Mucosa of gallbladder (tissue), 1 donor: ENCODE measurements around the gene PTPRG. TPM values are rescaled to one million over a fixed set of nuclear protein-coding genes. Genes with fewer than 3 reads are reported as not detected.

ENCODE experiments used
- DNase-seq: peaks from one replicate; pipeline ENCODE4 v3.0.0-alpha.2; 2020; ENCODE audit warnings: low spot score
- total RNA-seq: library from RNA; stranded (reverse); gene quantifications from one replicate; pipeline ENCODE4 v1.2.1, GENCODE V29; 2021
- donor health status: DM: no; HTN: no; CAD: no.

Gene PTPRG
- total RNA-seq, 1 donor from 2014 or later: 38.1 TPM

DNA sequence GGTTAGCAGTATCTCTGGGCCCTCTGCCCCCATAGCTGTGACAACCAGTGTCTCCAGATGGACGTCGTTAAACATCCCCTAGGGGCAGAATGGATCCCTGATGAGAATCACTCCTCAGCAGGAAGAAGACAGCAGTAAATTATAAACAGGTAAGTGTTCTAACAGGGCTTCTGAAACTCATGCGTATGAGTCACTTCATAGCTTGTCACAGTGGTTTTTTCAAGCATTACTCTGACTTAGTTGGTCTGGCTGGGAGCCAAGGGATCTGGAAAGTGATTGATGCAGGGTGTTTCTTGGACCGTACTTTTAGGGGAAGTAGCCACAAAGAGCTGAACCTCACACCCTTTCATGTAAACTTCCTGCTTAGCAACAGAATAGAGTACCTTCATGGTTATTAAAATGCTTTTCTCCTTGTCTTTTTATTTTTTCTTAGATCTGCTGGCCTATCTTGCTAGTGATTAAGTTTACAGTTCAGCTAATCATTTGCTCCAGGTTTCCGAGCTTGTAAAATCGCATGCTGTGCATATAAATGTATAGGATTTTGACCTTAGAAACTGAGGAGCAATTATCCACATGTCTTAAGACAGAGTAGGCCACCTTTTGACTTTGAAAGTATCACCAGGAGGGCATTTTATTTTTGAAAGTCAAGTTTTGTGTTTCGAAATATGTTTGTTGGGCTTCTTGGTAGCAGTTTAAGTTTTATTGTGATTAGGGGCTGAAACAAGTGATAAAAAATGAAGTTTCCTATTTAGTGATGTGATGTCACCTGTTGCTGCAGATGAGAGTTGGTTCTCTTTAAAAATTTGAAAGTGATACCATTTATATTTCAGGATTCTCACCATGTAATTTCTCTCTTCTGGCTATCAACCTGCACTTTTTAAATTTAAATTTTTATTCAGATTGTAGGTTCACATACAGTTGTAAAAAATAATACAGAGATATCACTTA, 333.9 kb downstream of the PTPRG start:
- peak; percentile 87 for DNase-seq

DNA sequence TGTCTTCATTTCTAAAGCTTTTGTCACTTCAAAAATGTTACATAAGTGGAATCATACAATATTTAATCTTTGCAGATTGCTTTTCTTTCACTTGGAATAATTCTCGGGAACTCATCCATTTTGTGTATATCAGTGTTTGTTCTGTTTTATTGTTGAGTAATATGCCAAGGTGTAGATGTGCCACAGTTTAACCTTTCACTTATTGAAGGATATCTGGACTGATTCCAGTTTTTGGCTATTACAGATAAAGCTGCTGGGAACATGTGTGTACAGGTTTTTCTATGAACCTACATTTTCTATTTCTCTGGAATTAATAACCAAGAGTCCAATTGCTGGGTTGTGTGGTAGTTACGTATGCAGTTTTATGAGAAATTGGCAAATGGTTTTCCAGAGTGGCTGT, 334.9 kb downstream of the PTPRG start:
- DNase-seq: no peak

DNA sequence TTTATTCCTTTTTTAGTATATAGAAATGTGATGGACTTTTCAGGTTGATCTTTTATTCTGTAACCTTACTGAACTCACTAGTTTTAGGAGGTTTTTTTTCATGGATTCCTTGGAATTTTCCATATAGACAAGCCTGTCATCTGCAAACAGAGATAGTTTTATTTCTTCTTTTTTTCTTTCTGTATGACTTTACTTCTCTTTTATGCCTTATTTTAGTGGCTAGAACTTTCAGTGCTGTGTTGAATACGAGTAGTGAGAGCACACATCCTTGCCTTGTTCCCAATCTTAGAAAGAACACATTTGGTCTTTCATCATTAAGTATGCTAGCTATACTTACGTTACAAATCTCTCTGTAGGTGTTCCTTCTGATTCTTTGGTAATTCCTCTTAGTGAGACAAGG, 336.5 kb downstream of the PTPRG start:
- DNase-seq: no peak

- no peak for DNase-seq
These were observed 338.5 kb downstream of the PTPRG start for GRCh38 chr3:61899700-61900462.

GRCh38 chr3:61901496-61901895, 340.1 kb downstream of the PTPRG start:
- DNase-seq: no peak

GRCh38 chr3:61901986-61902385, 340.6 kb downstream of the PTPRG start:
- DNase-seq: no peak

- no peak for DNase-seq
These were observed 341.7 kb downstream of the PTPRG start for GRCh38 chr3:61903074-61903473.

- peak; percentile 15 for DNase-seq
These were observed 342.7 kb downstream of the PTPRG start for GRCh38 chr3:61903931-61904657.

GRCh38 chr3:61907210-61907795, 345.9 kb downstream of the PTPRG start:
- DNase-seq: no peak

DNA sequence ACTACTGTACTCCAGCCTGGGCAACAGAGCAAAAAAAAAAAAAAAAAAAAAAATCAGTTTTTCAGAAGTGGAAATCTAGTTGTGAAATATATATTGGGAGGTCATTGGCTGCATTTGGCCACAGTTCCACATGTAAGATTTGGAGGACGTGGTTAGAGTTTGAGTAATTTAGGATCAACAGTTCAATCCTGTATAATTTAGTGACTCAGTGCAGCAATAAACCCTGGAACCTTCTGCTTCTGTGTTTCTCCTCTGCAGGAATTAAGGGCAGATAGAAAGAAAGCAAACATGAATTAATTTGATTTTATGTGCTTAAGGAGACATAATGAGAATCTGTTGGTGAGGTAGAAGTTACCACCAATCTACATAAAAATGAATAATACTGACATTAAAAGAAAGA, 347.0 kb downstream of the PTPRG start:
- no peak for DNase-seq

DNA sequence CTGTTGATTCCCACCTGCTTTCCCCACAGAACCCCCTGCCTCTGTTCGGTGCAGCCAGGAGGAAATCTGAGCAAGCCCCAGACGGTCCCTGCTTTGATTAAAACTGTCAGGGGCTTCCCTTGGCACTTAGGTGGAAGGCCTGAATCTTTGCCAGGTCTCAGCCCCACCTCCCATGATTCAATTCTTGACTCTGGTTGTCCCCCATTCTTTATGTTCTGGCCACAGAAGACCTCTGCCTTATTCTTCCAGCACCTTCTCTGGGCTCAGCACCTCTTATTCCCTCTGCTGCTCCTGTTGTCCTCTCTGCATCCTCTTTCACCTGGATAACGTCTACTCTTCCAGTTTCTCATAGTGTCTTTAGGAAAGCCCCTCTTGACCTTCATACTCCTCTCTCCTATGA, 349.4 kb downstream of the PTPRG start:
- no peak for DNase-seq

- DNase-seq: no peak
These were observed 350.8 kb downstream of the PTPRG start for GRCh38 chr3:61912158-61912557.

- no peak for DNase-seq
These were observed 352.3 kb downstream of the PTPRG start for GRCh38 chr3:61913701-61914100.

- DNase-seq: no peak
These were observed 352.9 kb downstream of the PTPRG start for GRCh38 chr3:61914276-61914675.

DNA sequence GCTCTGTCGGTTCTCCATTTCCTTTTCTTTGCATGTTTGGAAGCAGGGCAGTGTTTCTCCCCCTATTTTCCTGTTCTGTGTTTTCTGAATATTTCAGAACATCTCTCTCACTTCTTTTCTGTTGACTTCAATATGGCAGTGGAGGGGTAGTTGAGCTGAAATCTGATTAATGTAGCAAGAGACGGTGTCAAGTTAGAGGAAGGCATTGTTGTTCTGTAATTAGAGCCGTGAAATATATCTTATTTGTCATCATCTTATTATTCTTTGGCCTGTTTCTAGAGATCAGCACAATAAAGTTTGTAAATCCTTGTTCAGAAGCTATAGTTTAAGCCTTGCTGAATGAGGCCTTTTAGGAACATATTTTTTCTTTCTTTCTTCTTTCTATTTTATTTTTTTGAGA, 353.9 kb downstream of the PTPRG start:
- DNase-seq: no peak

DNA sequence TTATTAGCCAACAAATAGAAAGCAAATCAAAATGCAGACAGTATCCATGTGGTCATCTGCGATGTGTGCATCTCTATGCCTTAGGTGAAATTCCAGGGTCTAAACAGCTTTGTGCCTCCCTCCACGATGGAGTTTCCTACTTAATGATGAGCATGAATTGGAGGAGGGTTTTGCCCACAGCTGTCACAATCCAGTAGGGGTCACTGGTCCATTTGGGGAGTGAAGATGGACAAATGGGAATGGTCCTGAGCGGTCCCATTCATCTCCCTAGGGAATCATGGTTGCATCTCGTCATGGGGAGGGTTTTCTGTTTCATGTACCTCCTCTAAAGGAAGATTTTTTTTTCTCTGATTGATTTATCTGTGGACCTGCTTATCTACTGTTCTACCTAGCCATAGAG, 358.0 kb downstream of the PTPRG start:
- no peak for DNase-seq

DNA sequence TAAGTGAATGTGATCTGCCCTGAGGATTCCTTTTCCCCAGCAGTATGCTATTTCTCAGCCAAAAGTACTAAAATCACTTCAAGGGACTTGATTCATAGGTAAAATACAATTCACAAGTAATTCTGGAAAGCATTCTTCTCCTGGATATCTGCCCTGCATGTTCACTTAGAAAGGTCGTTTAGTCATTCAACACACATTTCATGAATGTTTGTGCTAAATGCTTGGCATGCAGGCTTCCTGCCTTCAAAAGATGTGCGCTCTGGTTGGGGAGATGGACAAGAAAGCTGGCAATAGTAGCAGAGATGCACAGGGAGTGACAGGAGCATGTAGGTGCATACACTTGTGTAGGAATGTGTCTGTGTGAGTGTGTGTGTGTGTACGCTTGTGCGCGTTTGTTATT, 360.7 kb downstream of the PTPRG start:
- no peak for DNase-seq

DNA sequence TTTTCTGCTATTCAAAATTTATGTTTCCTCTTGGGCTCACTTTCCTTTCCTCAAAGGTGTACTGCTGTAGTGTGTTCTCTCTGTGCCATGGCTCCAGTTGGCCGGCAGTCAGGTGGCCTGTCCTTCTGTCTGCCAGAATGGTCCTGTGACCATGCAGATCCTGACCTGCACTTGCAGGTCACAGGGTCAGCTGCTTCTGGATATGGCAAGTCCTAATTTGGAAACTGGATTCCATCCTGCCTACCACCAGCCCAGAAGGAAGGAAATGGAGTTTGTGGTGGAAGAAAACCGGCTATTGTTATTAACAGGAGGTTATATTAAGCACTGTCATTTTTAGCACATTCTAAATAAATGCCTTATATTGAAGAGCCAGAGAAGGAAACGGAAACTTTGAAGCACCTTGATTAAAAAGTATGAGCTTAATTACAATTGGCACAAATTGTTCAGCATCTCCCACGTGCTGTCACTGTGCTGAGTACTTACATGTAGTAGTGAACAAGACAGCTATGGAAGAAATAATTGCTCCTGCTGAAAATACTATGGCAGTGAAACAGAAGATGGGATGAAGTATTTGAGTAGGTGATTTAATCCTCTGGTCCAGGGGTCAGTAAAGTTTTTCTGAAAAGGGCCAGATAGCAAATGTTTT, 362.8 kb downstream of the PTPRG start:
- DNase-seq: peak; percentile 19

DNA sequence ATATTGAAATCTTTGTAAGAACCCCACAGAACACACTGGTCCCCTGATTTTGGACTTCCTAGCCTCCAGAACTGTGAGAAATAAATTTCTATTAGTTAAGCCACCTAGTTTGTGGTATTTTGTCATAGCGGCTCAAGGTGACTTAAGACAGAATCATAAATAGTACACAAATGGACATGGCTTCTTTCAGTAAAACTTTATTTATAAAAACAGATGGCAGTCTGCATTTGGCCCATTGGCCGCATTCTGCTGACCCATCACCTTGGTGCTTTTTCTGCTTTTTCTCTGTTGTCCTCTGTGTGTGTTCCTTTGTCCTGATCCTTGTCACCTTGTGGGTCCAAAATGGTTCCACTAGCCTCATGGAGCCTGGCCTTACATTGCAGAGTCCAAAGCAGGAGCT, 363.6 kb downstream of the PTPRG start:
- no peak for DNase-seq

- no peak for DNase-seq
These were observed 364.4 kb downstream of the PTPRG start for GRCh38 chr3:61925721-61926120.

GRCh38 chr3:61926923-61927322, 365.6 kb downstream of the PTPRG start:
- DNase-seq: no peak
